IMR-90 (cell line): ENCODE results near the gene SLC16A7. TPM values are rescaled to one million over a fixed set of nuclear protein-coding genes. Genes with fewer than 3 reads are reported as not detected.

Experiments
- ATAC-seq: fragments of 200-7000 bp; cut with Tn5 transposase; 2 replicates; pipeline ENCODE4 v1.9.1; 2020; ENCODE audit warnings: low read depth, mild to moderate bottlenecking, moderate library complexity
- BruUV-seq: library from RNA; stranded (reverse); fragments of 400-500 nt; replicated peaks from 2 replicates; lab custom pipeline; 2021; lab: Mats Ljungman, UMichigan
- CTCF ChIA-PET: fragments of 300-600 bp; formaldehyde crosslinking; extraction: SDS; loops from one replicate; lab custom pipeline; 2021; ENCODE audit warnings: antibody characterized with exemption; lab: Yijun Ruan, JAX
- POLR2A ChIA-PET: fragments of 300-600 bp; sonication (Branson Sonifier 250); formaldehyde crosslinking; loops from one replicate; lab custom pipeline; 2022; ENCODE audit warnings: antibody characterized with exemption; ENCODE audit not compliant: unreplicated experiment; lab: Charles Lee
- DNase-seq: peaks from one replicate; pipeline ENCODE4 v3.0.0; 2013
- H2AFZ ChIP-seq: replicated peaks from 2 replicates; pipeline ENCODE3; 2013; ENCODE audit warnings: low read length, mild to moderate bottlenecking; ENCODE audit not compliant: poor library complexity
- H2AK5ac ChIP-seq: 2 replicates; pipeline ENCODE4 v1.6.1; 2013; ENCODE audit warnings: low read depth, low read length, inconsistent platforms
- H2AK9ac ChIP-seq: replicated peaks from 2 replicates; pipeline ENCODE3; 2013; ENCODE audit warnings: mild to moderate bottlenecking, low read depth, low read length, moderate library complexity; ENCODE audit not compliant: poor library complexity
- H2BK120ac ChIP-seq: 2 replicates; pipeline ENCODE4 v1.6.1; 2013; ENCODE audit warnings: low read depth, low read length, inconsistent platforms
- H2BK15ac ChIP-seq: 3 replicates; pipeline ENCODE4 v1.6.1; 2013; ENCODE audit warnings: low read depth, low read length, inconsistent platforms
- H2BK20ac ChIP-seq: 2 replicates; pipeline ENCODE4 v1.6.1; 2013; ENCODE audit warnings: low read depth, mild to moderate bottlenecking, inconsistent platforms, low read length, moderate library complexity
- H2BK5ac ChIP-seq: 2 replicates; pipeline ENCODE4 v1.6.1; 2013; ENCODE audit warnings: mild to moderate bottlenecking, low read depth, low read length, inconsistent platforms; ENCODE audit not compliant: poor library complexity, severe bottlenecking
- H3K14ac ChIP-seq: replicated peaks from 2 replicates; pipeline ENCODE4 v1.6.1; 2013; ENCODE audit warnings: low read depth, low read length, inconsistent platforms
- H3K18ac ChIP-seq: 2 replicates; pipeline ENCODE4 v1.6.1; 2013; ENCODE audit warnings: low read depth, low read length, control low read depth
- H3K23ac ChIP-seq: 2 replicates; pipeline ENCODE4 v1.6.1; 2013; ENCODE audit warnings: low read depth, low read length, inconsistent platforms
- H3K27ac ChIP-seq: 2 replicates; pipeline ENCODE4 v1.5.1; 2013; ENCODE audit warnings: mild to moderate bottlenecking, control low read depth, low read length; ENCODE audit not compliant: insufficient read depth
- H3K27me3 ChIP-seq: 2 replicates; pipeline ENCODE4 v1.6.1; 2013; ENCODE audit warnings: low read length; ENCODE audit not compliant: control insufficient read depth, insufficient read depth
- H3K36me3 ChIP-seq: 2 replicates; pipeline ENCODE4 v1.6.1; 2013; ENCODE audit warnings: low read length, mixed read lengths; ENCODE audit not compliant: control insufficient read depth, insufficient read depth
- H3K4ac ChIP-seq: 2 replicates; pipeline ENCODE4 v1.6.1; 2013; ENCODE audit warnings: low read depth, low read length, inconsistent platforms
- H3K4me1 ChIP-seq: 2 replicates; pipeline ENCODE4 v1.6.1; 2013; ENCODE audit warnings: low read length, mixed read lengths; ENCODE audit not compliant: control insufficient read depth, insufficient read depth
- H3K4me2 ChIP-seq: 2 replicates; pipeline ENCODE4 v1.6.1; 2013; ENCODE audit warnings: low read depth, mild to moderate bottlenecking, control low read depth, low read length, moderate library complexity
- H3K4me3 ChIP-seq: 2 replicates; pipeline ENCODE4 v1.5.1; 2013; ENCODE audit warnings: low read depth, mild to moderate bottlenecking, control low read depth, low read length, moderate library complexity; ENCODE audit not compliant: insufficient read depth
- H3K56ac ChIP-seq: 2 replicates; pipeline ENCODE4 v1.6.1; 2013; ENCODE audit warnings: low read length, inconsistent platforms; ENCODE audit not compliant: insufficient read depth; ENCODE audit errors: extremely low read depth
- H3K79me1 ChIP-seq, 2 experiments: 2 replicates each; pipeline ENCODE4 v1.6.1; 2013; ENCODE audit warnings: low read length in 2 of 2, inconsistent platforms in 1 of 2, low read depth in 1 of 2
- H3K9ac ChIP-seq: 2 replicates; pipeline ENCODE4 v1.6.1; 2013; ENCODE audit warnings: low read depth, low read length, control low read depth
- H3K9me1 ChIP-seq: 2 replicates; pipeline ENCODE4 v1.6.1; 2013; ENCODE audit warnings: low read length, inconsistent platforms; ENCODE audit not compliant: insufficient read depth
- H3K9me3 ChIP-seq: 2 replicates; pipeline ENCODE4 v1.6.1; 2013; ENCODE audit warnings: low read length; ENCODE audit not compliant: control insufficient read depth, insufficient read depth
- H4K20me1 ChIP-seq: 2 replicates; pipeline ENCODE4 v1.6.1; 2013; ENCODE audit warnings: low read length, inconsistent platforms; ENCODE audit not compliant: insufficient read depth
- H4K5ac ChIP-seq: 2 replicates; pipeline ENCODE4 v1.6.1; 2013; ENCODE audit warnings: mild to moderate bottlenecking, low read depth, low read length, control low read depth
- H4K8ac ChIP-seq, 2 experiments: 2 replicates each; pipeline ENCODE4 v1.6.1; 2013; ENCODE audit warnings: low read depth in 2 of 2, low read length in 2 of 2, control low read depth in 1 of 2, inconsistent platforms in 1 of 2
- H4K91ac ChIP-seq: 2 replicates; pipeline ENCODE4 v1.6.1; 2013; ENCODE audit warnings: low read depth, low read length, inconsistent platforms; ENCODE audit not compliant: insufficient read depth
- BHLHE40 ChIP-seq: fragments of 150-350 bp; IDR thresholded peaks from 2 replicates; pipeline ENCODE4 v1.6.1; 2016; ENCODE audit warnings: mild to moderate bottlenecking, low read depth, low read length
- CEBPB ChIP-seq: IDR thresholded peaks from 2 replicates; pipeline ENCODE4 v1.6.1; 2012; ENCODE audit warnings: low read depth, low read length, improper control_type of control experiment
- CHD1 ChIP-seq: IDR thresholded peaks from 2 replicates; pipeline ENCODE4 v1.6.1; 2012; ENCODE audit warnings: low read depth, low read length, improper control_type of control experiment
- CTCF ChIP-seq: conservative IDR thresholded peaks from 2 replicates; pipeline ENCODE4 v1.5.1; 2012; ENCODE audit warnings: mild to moderate bottlenecking, low read depth, low read length, improper control_type of control experiment
- ELK1 ChIP-seq: fragments of 150-350 bp; IDR thresholded peaks from 2 replicates; pipeline ENCODE4 v1.6.1; 2016; ENCODE audit warnings: low read depth, mild to moderate bottlenecking, low read length, moderate library complexity, borderline replicate concordance
- FOS ChIP-seq: fragments of 150-350 bp; IDR thresholded peaks from 2 replicates; pipeline ENCODE4 v1.6.1; 2016; ENCODE audit warnings: low read depth, low read length
- MAFK ChIP-seq: IDR thresholded peaks from 2 replicates; pipeline ENCODE4 v1.6.1; 2012; ENCODE audit warnings: low read depth, low read length, improper control_type of control experiment
- MAZ ChIP-seq: IDR thresholded peaks from 2 replicates; pipeline ENCODE4 v1.6.1; 2012; ENCODE audit warnings: low read depth, mild to moderate bottlenecking, low read length, improper control_type of control experiment, moderate library complexity, borderline replicate concordance
- MXI1 ChIP-seq: IDR thresholded peaks from 2 replicates; pipeline ENCODE4 v1.6.1; 2012; ENCODE audit warnings: low read depth, mild to moderate bottlenecking, low read length, moderate library complexity, borderline replicate concordance
- NFE2L2 ChIP-seq: fragments of 150-350 bp; IDR thresholded peaks from 2 replicates; pipeline ENCODE4 v1.6.1; 2016; ENCODE audit warnings: low read depth, mild to moderate bottlenecking, low read length
- POLR2A ChIP-seq: IDR thresholded peaks from 2 replicates; pipeline ENCODE4 v1.6.1; 2012; ENCODE audit warnings: mild to moderate bottlenecking, low read depth, low read length
- RAD21 ChIP-seq: IDR thresholded peaks from 2 replicates; pipeline ENCODE4 v1.6.1; 2012; ENCODE audit warnings: low read length, improper control_type of control experiment
- RCOR1 ChIP-seq: IDR thresholded peaks from 2 replicates; pipeline ENCODE4 v1.6.1; 2012; ENCODE audit warnings: mild to moderate bottlenecking, low read length, improper control_type of control experiment; ENCODE audit not compliant: insufficient replicate concordance
- RFX5 ChIP-seq: IDR thresholded peaks from 2 replicates; pipeline ENCODE4 v1.8.0; 2012; ENCODE audit warnings: low read depth, mild to moderate bottlenecking, low read length, moderate library complexity
- SMC3 ChIP-seq: fragments of 150-350 bp; IDR thresholded peaks from 2 replicates; pipeline ENCODE4 v1.6.1; 2016; ENCODE audit warnings: low read depth, mild to moderate bottlenecking, antibody characterized with exemption, low read length, moderate library complexity
- USF2 ChIP-seq: fragments of 150-350 bp; IDR thresholded peaks from 2 replicates; pipeline ENCODE4 v1.6.1; 2017; ENCODE audit warnings: mild to moderate bottlenecking, antibody characterized with exemption, low read length, low read depth
- WGBS, 2 experiments: methylation state at CpG; one replicate each; pipeline versions ENCODE4 v1.1.5 to v1.1.7; 2013; ENCODE audit warnings: missing lambda C conversion rate in 2 of 2; ENCODE audit not compliant: insufficient read length in 1 of 2; ENCODE audit errors: extremely low coverage in 2 of 2; 5-methylcytosine and 5-hydroxymethylcytosine counted together
- dilution Hi-C: fragments of 300-500 bp; cut with HindIII; formaldehyde crosslinking; loops from one replicate; pipeline ENCODE4 v1.14.3; 2018; ENCODE audit warnings: low sequenced_read_pairs; ENCODE audit not compliant: unreplicated experiment
- in situ Hi-C: fragments of 300-500 bp; cut with MboI; formaldehyde crosslinking; loops from 3 replicates; pipeline ENCODE4 v1.14.3; 2019; ENCODE audit warnings: low sequenced_read_pairs, inconsistent platforms, mixed read lengths
- intact Hi-C: fragments of 100-400 bp; cut with micrococcal nuclease; formaldehyde crosslinking; loops from 2 replicates; pipeline ENCODE4 v1.10.0; 2022
- polyA plus RNA-seq, 3 experiments: library from polyadenylated mRNA; depleted of rRNA; stranded (reverse); fragments of >200 nt; gene quantifications; 2 replicates each; pipeline ENCODE4 v1.2.3, GENCODE V29; 2012; ENCODE audit warnings: low replicate concordance in 1 of 3
- total RNA-seq: library from RNA; depleted of rRNA; stranded (reverse); fragments of >200 nt; gene quantifications from 2 replicates; pipeline ENCODE4 v1.2.3, GENCODE V29; 2012

Gene SLC16A7
- total and polyA plus RNA-seq, 2 of the 4 experiments (the other 2 are of a cell fraction), result 2.6 to 21.5 TPM

GRCh38 chr12:59734371-59734770, 138.5 kb downstream of the SLC16A7 start:
- Histone ChIP-seq H3K9me3 (no peaks in the 10 kb centered on the region), H3K27ac (no peak overlapping the region), H3K18ac (no peak overlapping the region), H2AK5ac (no peak overlapping the region), H4K91ac (no peak overlapping the region), H3K14ac (no peak overlapping the region), H3K36me3 (no peaks in the 10 kb centered on the region), H2BK120ac (no peak overlapping the region), H3K9me1 (no peaks in the 10 kb centered on the region; the same call in 1 of the 2 replicates), H4K5ac (no peak overlapping the region), H3K4me3 (no peak overlapping the region), H2AK9ac (no peak overlapping the region), H3K79me1 (no peaks in the 10 kb centered on the region), H2AFZ (no peak overlapping the region), H3K4ac (no peak overlapping the region), H3K9ac (no peak overlapping the region), H2BK20ac (no peak overlapping the region), H2BK15ac (no peak overlapping the region), H4K8ac (no peak overlapping the region), H3K4me1 (peaks cover 3% of the 10 kb centered on the region), H3K27me3 (no peaks in the 10 kb centered on the region), H3K4me2 (no peak overlapping the region), H2BK5ac (no peak overlapping the region), H3K23ac (no peak overlapping the region), H4K20me1 (no peaks in the 10 kb centered on the region), H3K56ac (no peak overlapping the region)
- intact Hi-C loops, result no loop called here
- dilution Hi-C loops, result no loop called here
- in situ Hi-C loops, result no loop called here
- ATAC-seq (no peak), DNase-seq (no peak)
- ChIA-PET POLR2A (no interaction called here), CTCF (no interaction called here)
- no TSS peak for BruUV-seq
- TF ChIP-seq CEBPB (no peak), USF2 (no peak), SMC3 (no peak), BHLHE40 (no peak), FOS (no peak), MAFK (no peak), POLR2A (no peak), RCOR1 (no peak), RFX5 (no peak), CHD1 (no peak), NFE2L2 (no peak), CTCF (no peak), MXI1 (no peak), RAD21 (no peak), ELK1 (no peak), MAZ (no peak)
- WGBS, 2 experiments, result no CpG with 5 or more reads among the region's 1 CpG
